Measurements from ENCODE around the gene P3H4. TPM values are rescaled to one million over a fixed set of nuclear protein-coding genes. Genes with fewer than 3 reads are reported as not detected.

P3H4 gene
- total RNA-seq, 4 donors from 2014 or later: 1.8 to 4.0 (median 2.9) TPM

GRCh38 chr17:41813152-41813680 is 1.5 kb upstream of the P3H4 start:
- no peaks in the 10 kb centered on the region for H3K9me3 ChIP-seq
- peak overlapping the region; percentile 42 to 59 (median 48) for H3K27ac ChIP-seq
- TF ChIP-seq POLR2A (IDR thresholded peaks at IDR 0.05) (no peak), CTCF (IDR thresholded peaks at IDR 0.05 in 4 of 5, conservative IDR thresholded peaks at IDR 0.05 in 1 of 5) (no peak)
- no peaks in the 10 kb centered on the region for H3K27me3 ChIP-seq
- H3K4me1 ChIP-seq: peaks cover 4 to 8% of the 10 kb centered on the region in 2 donors
- DNase-seq: no peak
- intact Hi-C loops (cut with DNase I; ENCODE audit: low total_unique reads): no loop called here
- in situ Hi-C loops (cut with MboI; ENCODE audit: low sequenced_read_pairs in 4 of 4): no loop called here
- no peak for ATAC-seq
- no peaks in the 10 kb centered on the region for H3K36me3 ChIP-seq
- H3K4me3 ChIP-seq: peak overlapping the region; percentile 56 to 88 (median 72)

DNA sequence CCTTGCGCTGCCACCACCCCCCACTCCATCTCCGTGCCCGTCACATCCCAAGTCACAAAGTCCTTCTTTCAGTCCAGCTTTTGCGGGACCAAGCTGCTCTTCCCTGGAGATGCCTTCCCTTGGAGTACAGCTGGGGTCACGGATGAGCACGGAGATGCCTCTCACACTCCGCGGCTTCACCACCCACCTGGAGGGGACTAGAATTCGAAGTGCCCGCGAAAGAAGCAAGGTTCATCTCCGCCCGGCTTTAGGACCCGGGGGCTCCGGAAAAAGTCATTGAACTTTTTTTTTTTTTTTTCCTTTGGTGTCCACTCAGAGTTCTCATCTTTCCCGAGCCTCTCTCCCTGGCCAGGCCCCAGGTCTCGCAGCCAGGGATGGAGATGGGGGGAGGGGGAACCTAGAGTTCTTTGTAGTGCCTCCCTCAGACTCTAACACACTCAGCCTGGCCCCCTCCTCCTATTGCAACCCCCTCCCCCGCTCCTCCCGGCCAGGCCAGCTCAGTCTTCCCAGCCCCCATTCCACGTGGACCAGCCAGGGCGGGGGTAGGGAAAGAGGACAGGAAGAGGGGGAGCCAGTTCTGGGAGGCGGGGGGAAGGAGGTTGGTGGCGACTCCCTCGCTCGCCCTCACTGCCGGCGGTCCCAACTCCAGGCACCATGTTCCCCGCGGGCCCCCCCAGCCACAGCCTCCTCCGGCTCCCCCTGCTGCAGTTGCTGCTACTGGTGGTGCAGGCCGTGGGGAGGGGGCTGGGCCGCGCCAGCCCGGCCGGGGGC is 817 bp upstream of the P3H4 start, which contains the start of gene FKBP10:
Gene FKBP10, plus strand, starts transcription at position 624 of the 771 bp plus-strand sequence. Its CDS starts 31 bp downstream, at position 655.
- in situ Hi-C loops (cut with MboI; ENCODE audit: low sequenced_read_pairs in 4 of 4): no loop called here
- ATAC-seq: peak; percentile 56 to 57
- Histone ChIP-seq H3K36me3 (no peaks in the 10 kb centered on the region), H3K9me3 (no peaks in the 10 kb centered on the region), H3K27me3 (no peaks in the 10 kb centered on the region), H3K4me3 (peak within 1 kb of the TSS; percentile 56 to 88 (median 72)), H3K27ac (peak within 1 kb of the TSS; percentile 51 to 63 (median 58)), H3K4me1 (peaks cover 4 to 8% of the 10 kb centered on the region in 2 donors)
- DNase-seq: peak; percentile 26 to 39
- no peak for TF ChIP-seq CTCF (IDR thresholded peaks at IDR 0.05 in 4 of 5, conservative IDR thresholded peaks at IDR 0.05 in 1 of 5)
- TF ChIP-seq POLR2A (IDR thresholded peaks at IDR 0.05): no peak
- intact Hi-C loops (cut with DNase I; ENCODE audit: low total_unique reads): no loop called here

DNA sequence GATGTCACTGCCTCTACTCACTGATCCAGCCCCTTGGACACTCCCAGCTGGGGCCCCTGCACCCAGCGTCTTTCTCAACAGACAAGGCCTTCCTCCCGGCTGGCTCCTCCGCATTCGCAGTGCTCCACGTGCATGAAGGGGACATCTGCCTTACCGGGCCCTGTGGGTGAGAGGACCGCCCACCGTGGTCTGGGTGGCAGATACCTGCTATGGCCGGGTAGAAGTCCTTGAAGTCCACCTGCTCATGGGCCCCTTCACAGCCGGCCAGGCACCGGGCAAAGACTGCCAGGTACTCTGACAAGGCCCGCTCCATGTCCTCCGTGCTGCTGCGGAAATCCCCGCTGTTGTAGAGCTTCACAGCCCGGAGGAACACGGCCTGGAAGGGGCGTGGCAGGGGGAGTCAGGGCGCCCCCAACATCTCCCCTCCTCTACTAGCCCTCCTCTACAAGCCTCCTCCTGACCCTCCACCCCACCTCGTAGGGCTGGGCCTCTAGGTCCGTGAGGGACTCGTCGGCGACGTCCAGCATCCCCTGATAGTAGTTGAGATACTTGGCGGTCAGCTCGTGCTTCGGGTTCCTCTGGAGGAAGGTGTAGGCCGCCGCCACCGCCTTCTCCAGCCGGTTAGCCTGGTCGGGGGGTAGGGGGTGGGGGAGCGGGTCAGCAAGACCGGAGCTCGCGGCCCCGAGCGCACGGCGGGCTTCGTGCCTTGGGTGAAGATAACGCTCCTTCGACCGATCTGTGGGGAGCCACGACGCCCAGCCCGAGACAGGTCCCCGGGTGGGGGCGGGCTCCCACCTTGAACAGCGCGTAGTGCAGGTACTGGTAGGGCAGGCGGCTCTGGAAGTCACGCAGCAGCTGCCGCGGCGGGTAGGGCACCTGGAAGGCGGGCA is 845 bp downstream of the P3H4 start:
- no peak for TF ChIP-seq POLR2A (IDR thresholded peaks at IDR 0.05)
- no peak for TF ChIP-seq CTCF (IDR thresholded peaks at IDR 0.05 in 4 of 5, conservative IDR thresholded peaks at IDR 0.05 in 1 of 5)
- H3K9me3 ChIP-seq: no peaks in the 10 kb centered on the region
- no peak for DNase-seq
- ATAC-seq: peak; percentile 3 to 15
- peaks cover 4 to 8% of the 10 kb centered on the region in 2 donors for H3K4me1 ChIP-seq
- H3K4me3 ChIP-seq: peak overlapping the region; percentile 56 to 88 (median 72)
- no peaks in the 10 kb centered on the region for H3K36me3 ChIP-seq
- H3K27me3 ChIP-seq: no peaks in the 10 kb centered on the region
- peak overlapping the region in 2 of 4 donors; percentile 58 to 59 for H3K27ac ChIP-seq
- in situ Hi-C loops (cut with MboI; ENCODE audit: low sequenced_read_pairs in 4 of 4) (no loop called here), intact Hi-C loops (cut with DNase I; ENCODE audit: low total_unique reads) (loop anchor here (2.0 kb wide), 2 partner anchors 34 to 54 kb away; partner anchors contain the start of gene KLHL11)

- DNase-seq: no peak
- in situ Hi-C loops (cut with MboI; ENCODE audit: low sequenced_read_pairs in 4 of 4): no loop called here
- Histone ChIP-seq H3K27me3 (no peaks in the 10 kb centered on the region), H3K4me3 (no peak overlapping the region), H3K27ac (no peak overlapping the region), H3K4me1 (peaks cover 0 to under 1% of the 10 kb centered on the region in 2 donors), H3K36me3 (no peaks in the 10 kb centered on the region), H3K9me3 (no peaks in the 10 kb centered on the region)
- intact Hi-C loops (cut with DNase I; ENCODE audit: low total_unique reads): no loop called here
- ATAC-seq: no peak
- TF ChIP-seq POLR2A (IDR thresholded peaks at IDR 0.05) (no peak), CTCF (IDR thresholded peaks at IDR 0.05 in 4 of 5, conservative IDR thresholded peaks at IDR 0.05 in 1 of 5) (no peak)
Observed at GRCh38 chr17:41806685-41807445, 4.9 kb downstream of the P3H4 start.
